Skin of body (tissue), 2 donors: Measurements from ENCODE around the gene CCDC91. TPM values are rescaled to one million over a fixed set of nuclear protein-coding genes. Genes with fewer than 3 reads are reported as not detected.
A peak's percentile ranks its signal among the peaks of the same experiment; 100 is the strongest.
"Not testable (repeated sequence)": the region's sequence is repeated elsewhere in the genome, so short reads cannot be mapped to it uniquely, and the experiment has no call there.

Source experiments
- DNase-seq: peaks from one replicate; lab custom pipeline; 2025; lab: John Stamatoyannopoulos, UW
- total RNA-seq: library from RNA; depleted of rRNA; stranded (reverse); fragments of >200 nt; gene quantifications from one replicate; pipeline ENCODE4 v1.2.3, GENCODE V29; 2014

Gene CCDC91
- total RNA-seq, 1 donor from 2014 or later = 31.2 TPM

- no peak for DNase-seq
Measured at GRCh38 chr12:28180786-28181185, 9.5 kb upstream of the CCDC91 start.

GRCh38 chr12:28184375-28184774 lies 5.9 kb upstream of the CCDC91 start:
- no peak for DNase-seq

- no peak for DNase-seq
Measured at GRCh38 chr12:28186500-28186899, 3.8 kb upstream of the CCDC91 start.

DNA sequence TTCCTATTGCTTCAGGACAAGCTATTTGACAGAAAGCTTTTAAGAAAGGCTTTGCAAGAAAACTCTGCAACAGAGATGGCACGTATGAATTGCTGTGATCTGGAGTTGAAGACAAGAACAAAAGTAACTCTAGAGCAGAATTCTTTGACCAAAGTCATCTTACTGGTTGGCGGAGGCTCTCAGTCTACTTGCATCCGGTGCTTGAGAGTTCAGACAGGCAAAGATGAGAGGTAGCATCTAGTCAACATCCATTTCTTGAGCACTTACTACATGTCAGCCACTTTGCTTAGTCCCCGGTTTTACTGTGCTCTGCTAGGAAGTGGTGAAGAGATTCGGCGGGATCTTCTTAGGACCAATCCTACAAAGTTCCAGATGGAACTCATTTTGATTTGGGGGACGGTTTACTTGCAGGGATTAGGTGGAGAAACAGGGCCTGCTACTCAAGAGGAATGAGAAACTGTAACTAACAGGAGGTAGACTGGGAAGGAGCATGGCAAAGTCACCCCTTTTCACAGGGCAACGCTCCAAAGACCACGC lies 404 bp upstream of the CCDC91 start:
- DNase-seq = peak; percentile 64

DNA sequence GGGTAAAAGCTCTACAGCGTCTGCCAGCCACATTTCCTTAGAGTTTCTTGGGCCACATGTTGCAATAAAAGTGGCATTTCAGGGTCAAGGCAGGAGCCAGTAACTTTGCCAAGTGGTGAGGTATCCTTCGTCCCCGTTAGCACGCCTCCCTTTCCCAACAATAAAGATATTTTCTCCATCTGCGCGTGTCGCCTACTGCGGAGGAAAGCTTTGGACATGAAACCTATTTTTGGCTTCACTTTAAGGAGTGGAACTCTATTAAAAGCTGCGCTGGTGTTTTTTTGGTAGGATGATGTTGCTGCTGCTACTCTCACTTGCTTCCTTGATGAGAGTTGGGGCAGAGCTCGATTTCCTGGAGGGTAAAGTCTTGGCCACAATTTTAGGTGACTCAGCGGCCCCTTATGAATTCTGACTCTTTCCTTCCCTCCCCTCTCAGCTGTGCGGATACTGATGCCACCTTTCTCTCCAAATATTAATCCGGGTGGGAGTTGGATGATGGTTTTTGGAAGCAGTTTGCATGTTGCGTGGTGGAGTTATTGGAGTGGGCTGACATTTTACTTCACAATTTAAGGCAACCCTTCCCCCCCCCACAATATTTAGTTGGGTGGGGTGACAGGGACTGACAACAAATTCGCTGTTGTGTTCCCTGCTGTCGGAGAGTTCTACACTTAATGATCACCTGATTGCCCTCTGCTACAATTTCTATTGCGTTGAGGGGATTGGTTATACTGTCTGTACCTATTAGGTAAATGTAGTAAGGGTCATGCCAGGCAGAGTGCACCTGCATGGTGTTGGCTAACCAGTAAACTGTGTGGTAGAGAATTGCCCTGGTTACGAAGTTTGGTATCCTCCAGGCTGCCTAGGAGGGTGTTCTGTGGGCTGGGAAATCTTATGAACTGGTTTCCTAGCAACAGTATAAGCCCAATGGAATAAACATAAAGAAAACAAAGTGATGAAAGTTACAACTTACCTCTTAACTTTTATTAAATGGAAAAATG lies 1.1 kb downstream of the CCDC91 start:
- peak; percentile 77 for DNase-seq

DNA sequence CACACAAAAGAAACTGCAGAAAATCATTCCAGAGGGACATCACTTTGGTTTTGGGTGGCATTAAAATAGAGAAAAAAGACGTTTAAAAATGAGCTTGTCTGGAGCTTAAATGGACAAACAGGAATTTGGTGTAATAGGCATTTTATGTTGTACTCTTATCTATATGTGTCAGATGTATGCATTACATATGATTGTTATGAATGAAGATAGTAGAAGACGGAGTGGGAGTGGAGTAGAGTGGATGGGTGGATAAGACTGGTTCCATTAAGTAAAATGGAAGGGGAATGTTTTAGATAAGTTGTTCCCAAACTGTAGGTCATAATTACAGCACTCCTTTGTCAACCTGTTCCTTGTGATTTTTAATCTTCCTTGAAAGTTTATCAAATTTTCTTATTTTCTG lies 1.9 kb downstream of the CCDC91 start:
- DNase-seq = no peak

- DNase-seq = not testable (repeated sequence)
Measured at GRCh38 chr12:28194621-28195020, 4.4 kb downstream of the CCDC91 start.

DNA sequence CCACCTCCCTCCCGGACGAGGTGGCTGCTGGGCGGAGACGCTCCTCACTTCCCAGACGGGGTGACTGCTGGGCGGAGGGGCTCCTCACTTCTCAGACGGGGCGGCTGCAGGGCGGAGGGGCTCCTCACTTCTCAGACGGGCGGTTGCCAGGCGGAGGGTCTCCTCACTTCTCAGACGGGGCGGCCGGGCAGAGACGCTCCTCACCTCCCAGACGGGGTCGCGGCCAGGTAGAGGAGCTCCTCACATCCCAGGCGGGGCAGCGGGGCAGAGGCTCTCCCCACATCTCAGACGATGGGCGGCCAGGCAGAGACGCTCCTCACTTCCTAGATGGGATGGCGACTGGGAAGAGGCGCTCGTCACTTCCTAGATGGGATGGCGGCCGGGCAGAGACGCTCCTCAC lies 10.9 kb downstream of the CCDC91 start:
- DNase-seq = not testable (repeated sequence)

DNA sequence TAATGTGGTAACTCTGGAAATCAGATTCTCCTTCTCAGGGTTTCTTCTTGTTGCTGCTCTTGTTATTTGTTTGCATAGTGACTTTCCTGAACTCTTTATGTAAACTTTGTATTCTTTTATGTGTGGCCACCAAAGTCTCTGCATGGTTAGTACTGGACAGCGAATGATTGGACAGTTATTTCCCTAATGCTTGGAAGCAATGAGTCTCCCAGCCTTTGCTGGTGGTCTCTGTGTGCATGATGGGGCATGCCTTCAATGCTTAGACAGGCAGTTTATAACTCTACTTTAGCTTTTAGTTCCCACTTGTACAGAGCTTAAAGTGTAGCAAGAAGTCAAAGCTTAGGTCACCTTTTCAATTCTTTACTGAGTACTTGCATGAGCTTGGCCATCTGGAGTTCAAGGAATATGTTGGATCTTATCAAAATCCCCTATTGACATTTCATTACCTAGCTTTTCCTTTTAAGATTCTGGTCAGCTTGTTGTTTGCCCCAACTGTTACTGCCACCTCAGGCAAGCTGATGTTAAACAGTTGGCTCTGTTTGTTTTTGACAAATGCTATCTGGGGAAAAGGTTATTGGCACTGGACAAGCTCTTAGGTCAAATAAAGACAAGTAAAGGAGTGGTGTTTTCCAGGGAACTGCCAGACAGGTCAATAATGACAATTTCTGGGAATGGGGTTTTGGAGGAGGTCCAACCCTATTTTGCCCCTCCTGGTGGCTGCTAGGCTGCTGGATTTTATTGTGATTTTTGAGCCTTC lies 12.3 kb downstream of the CCDC91 start:
- no peak for DNase-seq

DNA sequence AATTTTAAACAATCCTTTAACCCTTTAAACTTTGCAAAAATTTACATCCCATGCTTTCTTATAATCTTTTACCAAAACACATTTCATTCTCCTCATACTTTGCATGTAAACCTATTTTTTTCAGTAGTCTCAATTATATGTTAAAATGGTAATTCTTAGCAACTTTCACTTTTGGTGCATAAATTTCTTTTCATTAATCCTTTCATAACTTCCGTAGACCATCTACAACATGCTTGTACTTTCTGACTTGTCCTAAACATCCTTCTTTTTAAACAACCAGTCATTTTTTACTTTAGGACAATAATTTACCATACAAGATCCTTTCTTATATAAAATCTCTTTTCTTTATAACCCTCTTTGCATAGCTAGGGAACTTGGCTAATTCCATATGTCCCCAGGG lies 19.5 kb downstream of the CCDC91 start:
- no peak for DNase-seq

DNA sequence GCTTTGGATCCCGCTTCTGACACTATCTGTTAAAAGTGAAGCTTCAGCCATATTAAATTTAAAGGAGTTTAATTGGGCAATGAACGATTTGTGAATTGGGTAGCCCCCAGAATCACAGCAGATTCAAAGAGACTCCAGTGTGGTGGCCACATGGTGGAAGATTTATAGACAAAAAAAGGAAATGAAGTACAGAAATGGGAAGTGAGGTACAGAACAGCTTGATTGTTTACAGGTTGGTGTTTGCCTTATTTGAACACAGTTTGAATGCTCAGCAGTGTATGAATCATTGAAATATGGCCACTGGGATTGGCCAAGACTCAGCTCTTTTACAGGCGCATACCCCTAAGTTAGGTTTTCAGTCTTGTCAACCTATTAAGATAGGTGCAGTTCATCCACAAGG lies 21.9 kb downstream of the CCDC91 start:
- no peak for DNase-seq

DNA sequence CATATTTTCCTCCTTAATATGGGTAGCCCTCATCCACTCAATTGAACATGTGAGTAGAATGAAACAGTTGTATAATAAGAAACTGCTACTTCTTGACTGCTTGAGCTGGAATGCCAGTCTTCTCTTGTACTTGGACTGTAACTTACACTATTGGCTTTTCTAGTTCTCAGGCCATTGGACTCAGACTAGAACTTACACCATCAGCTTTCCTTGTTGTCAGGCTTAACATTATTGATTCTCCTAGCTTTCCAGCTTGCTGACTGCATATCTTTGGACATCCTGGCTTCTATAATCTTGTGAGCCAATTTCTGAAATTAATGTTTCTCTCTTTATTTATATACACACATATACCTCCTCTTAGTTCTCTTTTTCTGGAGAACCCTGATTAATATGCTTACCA lies 24.8 kb downstream of the CCDC91 start:
- no peak for DNase-seq

GRCh38 chr12:28216016-28216415 lies 25.8 kb downstream of the CCDC91 start:
- no peak for DNase-seq

DNA sequence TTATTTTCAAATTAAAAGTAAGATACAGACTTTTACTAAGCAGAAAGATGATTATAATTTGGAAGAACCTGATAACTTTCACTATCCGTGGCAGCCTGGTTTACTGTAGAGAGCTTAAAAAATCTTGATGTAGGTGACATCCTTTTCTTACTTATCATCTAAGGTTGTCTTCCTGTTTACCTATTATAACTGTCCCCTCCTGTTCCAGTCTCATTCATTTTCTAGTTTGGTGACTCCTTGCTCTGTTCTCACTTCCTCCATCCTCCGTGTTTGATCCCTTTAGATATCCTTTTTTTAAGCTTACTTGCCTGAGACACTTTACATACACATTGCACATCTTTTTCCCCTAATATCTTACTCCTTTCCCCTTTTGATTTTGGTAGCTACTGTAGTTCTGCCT lies 27.5 kb downstream of the CCDC91 start:
- DNase-seq = no peak

- DNase-seq = no peak
Measured at GRCh38 chr12:28218875-28219274, 28.6 kb downstream of the CCDC91 start.

DNA sequence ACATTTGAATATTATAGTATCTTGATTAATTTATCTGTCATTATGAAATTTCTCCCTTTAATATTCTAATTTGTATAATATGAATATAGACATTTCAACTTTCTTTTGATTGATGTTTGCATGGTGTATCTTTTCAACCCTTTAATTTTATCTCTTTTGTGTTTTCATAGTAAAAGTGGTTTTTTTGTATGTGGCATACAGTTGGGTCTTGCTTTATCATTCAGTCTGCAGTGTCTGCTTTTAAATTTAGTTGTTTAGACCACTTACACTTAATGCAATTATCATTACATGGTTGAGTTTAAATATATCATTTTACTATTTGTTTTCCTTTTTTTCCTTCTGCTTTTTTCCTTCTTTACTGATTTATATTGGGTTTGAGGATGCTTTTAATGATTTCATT lies 29.6 kb downstream of the CCDC91 start:
- no peak for DNase-seq

GRCh38 chr12:28222081-28222700 lies 31.9 kb downstream of the CCDC91 start:
- DNase-seq = no peak

DNA sequence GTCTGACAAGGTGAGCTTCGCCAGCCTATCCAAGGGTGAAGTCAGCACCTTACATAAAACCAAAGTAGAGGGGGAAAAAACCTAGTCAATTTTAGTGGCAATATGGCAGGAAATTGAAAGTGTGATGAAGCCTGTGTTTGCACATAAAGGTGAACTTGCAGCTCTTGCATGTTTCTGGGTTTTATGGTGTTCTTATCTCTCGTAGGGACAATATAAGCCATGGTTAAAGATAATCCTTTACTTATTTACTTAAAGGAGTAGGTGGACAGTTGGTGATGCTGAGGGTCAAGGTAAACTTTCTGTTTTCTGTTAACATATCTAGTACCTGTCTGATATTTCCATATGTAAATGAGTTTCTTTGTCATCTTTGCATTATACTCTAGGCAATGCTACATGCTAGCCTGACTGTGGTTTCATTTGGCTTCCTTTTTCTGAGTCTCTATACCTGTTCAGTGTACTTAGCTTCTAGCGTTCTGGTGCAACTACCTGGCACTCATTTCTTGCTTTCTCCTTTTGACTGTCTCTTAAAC lies 32.8 kb downstream of the CCDC91 start:
- DNase-seq = no peak

DNA sequence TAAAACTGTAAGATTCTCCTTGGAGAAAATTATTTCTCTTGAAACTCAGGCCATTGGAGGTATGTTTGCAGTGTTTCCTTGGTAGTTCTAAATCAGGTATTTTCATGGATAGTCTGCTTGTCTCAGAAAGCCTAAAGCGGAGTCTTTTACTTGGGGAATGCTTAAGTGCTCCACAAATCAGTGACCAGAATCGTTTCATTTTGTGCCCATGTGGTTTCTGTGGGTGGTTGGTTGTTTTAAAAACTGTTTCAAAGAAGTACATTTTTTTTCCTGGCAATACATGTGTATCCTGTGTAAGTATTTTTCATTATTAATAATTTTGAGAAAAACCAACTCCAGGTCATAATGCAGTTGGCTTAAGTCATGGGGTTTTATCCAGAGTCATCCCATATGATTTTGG lies 33.6 kb downstream of the CCDC91 start:
- DNase-seq = no peak

- DNase-seq = no peak
Measured at GRCh38 chr12:28226705-28227104, 36.4 kb downstream of the CCDC91 start.

DNA sequence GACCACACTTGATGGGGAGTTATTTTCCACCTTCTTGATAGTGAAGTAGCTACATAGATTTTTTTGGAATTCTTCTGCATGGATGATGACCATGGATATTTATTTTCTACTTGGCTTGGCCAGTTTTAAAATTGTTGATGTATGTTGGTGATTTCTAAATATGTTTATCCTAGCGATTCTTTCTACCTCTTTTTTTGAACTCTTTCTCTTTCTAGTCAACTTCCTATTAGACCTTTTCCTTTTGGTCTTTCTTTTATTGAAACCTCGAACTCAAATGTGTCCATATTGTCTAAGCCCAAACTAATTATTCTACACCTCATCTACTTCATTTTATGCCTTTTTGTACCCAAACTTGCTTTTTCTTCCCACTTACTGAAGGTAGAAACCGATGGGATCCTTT lies 37.0 kb downstream of the CCDC91 start:
- no peak for DNase-seq

DNA sequence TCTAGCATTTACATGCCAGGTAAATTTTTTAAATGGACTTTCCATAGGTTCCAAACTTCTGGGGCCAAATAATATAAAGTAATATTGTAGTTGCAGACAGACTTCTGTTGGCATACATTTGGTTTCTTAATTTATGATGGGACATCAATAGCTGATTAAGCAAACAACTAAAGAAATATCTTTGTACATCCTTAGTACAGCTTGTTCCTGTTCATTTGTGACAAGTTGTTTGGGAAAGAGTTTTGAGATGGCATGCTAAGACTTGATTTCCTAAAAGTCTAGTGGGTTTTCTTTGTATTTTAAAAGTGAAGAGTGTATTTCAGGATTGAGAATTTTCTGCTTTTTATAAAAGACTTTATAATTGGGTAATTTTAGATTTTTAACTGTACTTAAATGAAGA lies 41.0 kb downstream of the CCDC91 start:
- DNase-seq = no peak
